IPS-18a (cell line): ENCODE measurements around the gene CHI3L1.

Experiments
- H3K27ac ChIP-seq: one replicate; pipeline ENCODE4 v1.5.1; 2013; ENCODE audit warnings: low read length
- H3K27me3 ChIP-seq: one replicate; pipeline ENCODE4 v1.6.1; 2013; ENCODE audit warnings: mild to moderate bottlenecking, low read length; ENCODE audit not compliant: control insufficient read depth, insufficient read depth
- H3K36me3 ChIP-seq: one replicate; pipeline ENCODE4 v1.6.1; 2013; ENCODE audit warnings: low read depth, low read length; ENCODE audit not compliant: control insufficient read depth
- H3K4me1 ChIP-seq: one replicate; pipeline ENCODE4 v1.6.1; 2013; ENCODE audit warnings: low read depth, low read length; ENCODE audit not compliant: control insufficient read depth
- H3K4me3 ChIP-seq: one replicate; pipeline ENCODE4 v1.5.1; 2013; ENCODE audit warnings: low read length
- H3K9ac ChIP-seq: one replicate; pipeline ENCODE4 v1.6.1; 2013; ENCODE audit warnings: mild to moderate bottlenecking, low read length, moderate library complexity
- H3K9me3 ChIP-seq: one replicate; pipeline ENCODE4 v1.6.1; 2013; ENCODE audit warnings: low read depth, low read length; ENCODE audit not compliant: control insufficient read depth

Gene CHI3L1

DNA sequence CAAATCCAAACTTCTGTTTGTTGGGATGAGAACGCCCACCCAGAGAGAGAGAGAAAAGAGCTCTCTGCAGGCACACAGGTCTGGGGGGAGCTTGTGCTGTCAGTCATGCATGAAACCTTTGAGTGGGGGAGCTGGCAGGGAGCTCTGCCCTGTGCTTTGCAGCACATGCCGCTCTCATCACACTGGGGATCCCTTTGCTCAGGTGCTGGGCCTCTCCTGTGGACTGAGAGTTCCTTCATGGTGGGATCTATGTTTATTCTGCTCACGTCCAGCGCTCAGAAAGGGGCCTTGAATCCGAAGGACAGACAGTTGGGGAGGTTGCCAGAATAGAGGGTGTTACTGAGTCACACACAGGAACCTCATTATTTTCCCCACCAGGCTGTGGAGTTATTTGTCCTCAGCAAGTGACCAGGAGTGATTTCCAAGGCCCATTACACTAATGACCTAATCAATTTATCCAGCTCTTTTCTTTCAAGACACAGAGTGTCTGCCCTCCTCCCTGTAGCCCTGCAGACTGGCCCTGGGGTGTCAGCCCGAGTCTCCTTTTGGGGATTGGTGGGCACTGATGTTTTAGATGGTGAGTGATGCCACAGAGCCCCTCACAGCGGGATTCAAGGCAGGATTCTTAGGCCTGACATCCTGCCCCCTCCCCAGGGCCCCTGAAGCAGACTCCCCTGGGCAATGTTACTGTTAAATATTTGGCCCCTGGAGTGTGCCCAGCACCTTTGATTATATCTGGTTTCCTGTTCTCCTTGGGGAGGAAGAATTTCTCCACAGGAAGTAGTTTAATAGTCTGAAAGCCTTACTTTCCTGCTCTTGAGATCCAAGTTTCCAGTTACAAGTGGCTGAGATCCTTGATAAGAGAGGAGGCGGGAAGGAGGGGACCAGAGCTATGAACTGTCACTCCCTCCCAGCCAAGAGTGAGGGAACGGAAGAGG lies 33.2 kb downstream of the CHI3L1 start:
- Histone ChIP-seq H3K9ac (no peak overlapping the region), H3K4me1 (peaks cover 33% of the 10 kb centered on the region), H3K4me3 (no peak overlapping the region), H3K36me3 (no peaks in the 10 kb centered on the region), H3K27me3 (no peaks in the 10 kb centered on the region), H3K9me3 (no peaks in the 10 kb centered on the region), H3K27ac (no peak overlapping the region)

GRCh38 chr1:203152158-203153034 lies 34.1 kb downstream of the CHI3L1 start:
- H3K9me3 ChIP-seq = no peaks in the 10 kb centered on the region
- H3K36me3 ChIP-seq = no peaks in the 10 kb centered on the region
- H3K27ac ChIP-seq = no peak overlapping the region
- no peaks in the 10 kb centered on the region for H3K27me3 ChIP-seq
- peaks cover 42% of the 10 kb centered on the region for H3K4me1 ChIP-seq
- no peak overlapping the region for H3K9ac ChIP-seq
- no peak overlapping the region for H3K4me3 ChIP-seq

DNA sequence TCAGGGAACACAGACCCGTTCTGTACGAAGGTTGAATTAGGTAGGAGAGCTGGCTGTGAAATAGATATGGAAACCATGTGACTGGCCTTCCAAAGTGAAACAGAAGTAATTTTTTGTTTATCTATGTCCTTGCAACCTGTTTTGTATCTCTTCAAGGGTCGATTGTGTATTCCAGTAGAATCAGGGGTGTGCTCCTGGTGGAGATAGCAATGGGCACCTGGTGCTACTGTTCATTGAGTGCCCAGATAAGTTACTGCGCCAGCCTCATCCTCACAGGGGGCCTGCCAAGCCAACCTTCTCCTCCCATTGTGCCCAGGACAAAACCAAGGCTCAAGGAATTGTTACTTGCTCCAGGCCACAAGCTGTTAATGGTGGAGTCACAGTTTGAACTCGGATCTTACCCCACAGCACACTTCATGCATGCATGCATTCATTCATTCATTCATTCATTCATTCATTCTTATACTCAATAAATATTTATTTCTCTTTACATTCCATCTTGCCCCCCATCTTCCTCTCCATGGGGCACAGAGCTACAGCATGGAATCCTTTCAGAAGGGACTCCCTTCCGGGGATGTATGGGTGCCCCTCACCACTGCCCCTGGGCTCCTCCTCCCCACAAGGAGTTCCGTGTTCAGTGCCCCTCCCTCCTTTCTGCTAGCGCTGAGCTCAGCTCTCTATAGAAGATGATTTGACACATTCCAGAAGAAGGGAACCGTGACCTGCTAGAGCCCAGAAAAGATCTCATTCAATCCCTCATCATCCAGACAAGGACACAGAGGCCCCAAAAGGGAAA lies 34.9 kb downstream of the CHI3L1 start:
- Histone ChIP-seq H3K9ac (no peak overlapping the region), H3K4me3 (no peak overlapping the region), H3K27me3 (no peaks in the 10 kb centered on the region), H3K9me3 (no peaks in the 10 kb centered on the region), H3K4me1 (peaks cover 50% of the 10 kb centered on the region), H3K36me3 (no peaks in the 10 kb centered on the region), H3K27ac (no peak overlapping the region)

GRCh38 chr1:203150511-203151297 lies 35.8 kb downstream of the CHI3L1 start:
- H3K4me3 ChIP-seq = no peak overlapping the region
- H3K27ac ChIP-seq = no peak overlapping the region
- no peaks in the 10 kb centered on the region for H3K27me3 ChIP-seq
- H3K36me3 ChIP-seq = no peaks in the 10 kb centered on the region
- no peaks in the 10 kb centered on the region for H3K9me3 ChIP-seq
- no peak overlapping the region for H3K9ac ChIP-seq
- H3K4me1 ChIP-seq = peaks cover 51% of the 10 kb centered on the region

DNA sequence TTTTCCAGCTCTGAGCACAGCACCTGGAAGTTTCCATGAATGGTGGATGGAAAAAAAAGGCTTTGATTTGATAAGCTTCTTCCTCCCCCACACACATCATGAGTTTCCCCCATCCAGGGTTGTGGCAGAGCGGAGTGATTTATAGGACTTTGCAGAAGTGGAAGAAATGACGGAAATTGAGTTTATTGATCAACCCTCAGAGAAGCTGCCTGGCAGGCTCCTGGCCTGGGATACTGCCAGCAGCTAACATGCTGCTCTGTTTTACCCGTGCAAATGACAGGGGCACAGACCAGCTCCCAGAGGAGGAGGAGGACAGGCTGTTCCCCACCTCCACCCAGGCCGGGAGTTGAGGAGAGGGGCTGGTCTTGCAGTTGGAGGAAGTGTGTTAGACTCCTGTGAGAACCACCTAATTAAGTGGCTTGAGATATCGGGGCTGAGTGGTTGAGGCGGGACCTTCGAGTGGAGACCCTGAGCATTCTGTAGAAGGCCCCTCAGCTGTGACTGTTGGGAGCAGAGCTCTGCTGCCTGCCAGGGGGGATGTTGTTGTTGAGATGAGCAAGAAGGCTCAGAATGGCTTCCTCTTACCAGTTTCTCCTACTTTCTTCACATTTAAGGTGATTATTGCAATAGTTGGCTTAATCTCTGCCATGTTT lies 37.2 kb downstream of the CHI3L1 start:
- Histone ChIP-seq H3K9me3 (no peaks in the 10 kb centered on the region), H3K4me1 (peaks cover 44% of the 10 kb centered on the region), H3K4me3 (no peak overlapping the region), H3K36me3 (no peaks in the 10 kb centered on the region), H3K9ac (no peak overlapping the region), H3K27ac (no peak overlapping the region), H3K27me3 (no peaks in the 10 kb centered on the region)

GRCh38 chr1:203148579-203148978 lies 37.9 kb downstream of the CHI3L1 start:
- no peaks in the 10 kb centered on the region for H3K9me3 ChIP-seq
- H3K36me3 ChIP-seq = no peaks in the 10 kb centered on the region
- no peaks in the 10 kb centered on the region for H3K27me3 ChIP-seq
- no peak overlapping the region for H3K27ac ChIP-seq
- no peak overlapping the region for H3K4me3 ChIP-seq
- peaks cover 37% of the 10 kb centered on the region for H3K4me1 ChIP-seq
- no peak overlapping the region for H3K9ac ChIP-seq

DNA sequence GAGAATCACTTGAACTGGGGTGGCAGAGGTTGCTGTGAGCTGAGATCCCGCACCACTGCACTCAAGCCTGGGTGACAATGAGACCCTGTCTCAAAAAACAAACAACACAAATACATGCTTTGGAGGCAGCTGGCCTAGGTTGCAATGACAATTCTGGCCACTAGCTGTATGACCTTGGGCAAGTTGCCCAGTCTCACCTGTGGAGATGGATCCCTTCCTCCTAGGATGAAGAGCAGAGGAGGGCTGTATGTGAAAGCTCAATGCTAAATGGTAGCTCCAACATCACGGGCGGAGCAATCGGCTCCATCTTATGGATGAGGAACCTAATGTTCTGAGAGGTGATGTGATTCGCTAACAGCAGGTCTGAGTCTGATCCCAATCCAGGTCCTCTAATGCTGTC lies 38.4 kb downstream of the CHI3L1 start:
- Histone ChIP-seq H3K4me1 (peaks cover 33% of the 10 kb centered on the region), H3K36me3 (no peaks in the 10 kb centered on the region), H3K27me3 (no peaks in the 10 kb centered on the region), H3K4me3 (no peak overlapping the region), H3K9me3 (no peaks in the 10 kb centered on the region), H3K9ac (no peak overlapping the region), H3K27ac (no peak overlapping the region)

DNA sequence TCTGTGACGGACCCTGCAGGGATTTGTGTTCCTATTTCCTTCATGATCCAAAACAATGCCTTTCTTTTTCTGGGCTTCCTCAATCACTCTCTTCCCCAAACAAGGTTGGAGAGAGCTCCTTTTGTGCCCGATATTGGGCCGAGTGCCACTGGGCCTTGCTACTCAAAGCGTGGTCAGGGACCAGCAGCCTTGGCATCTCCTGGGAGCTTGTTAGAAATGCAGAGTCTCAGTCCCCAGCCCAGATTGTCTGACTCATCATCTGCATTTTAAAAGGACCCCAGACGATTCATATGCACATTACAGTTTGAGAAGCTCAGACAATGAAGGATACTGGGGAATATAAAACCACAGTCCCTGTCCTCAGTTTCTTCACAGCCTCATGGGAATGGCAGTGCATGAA lies 39.1 kb downstream of the CHI3L1 start:
- Histone ChIP-seq H3K9ac (no peak overlapping the region), H3K36me3 (no peaks in the 10 kb centered on the region), H3K4me1 (peaks cover 25% of the 10 kb centered on the region), H3K27ac (no peak overlapping the region), H3K4me3 (no peak overlapping the region), H3K27me3 (no peaks in the 10 kb centered on the region), H3K9me3 (no peaks in the 10 kb centered on the region)

- Histone ChIP-seq H3K9me3 (no peaks in the 10 kb centered on the region), H3K9ac (no peak overlapping the region), H3K27me3 (no peaks in the 10 kb centered on the region), H3K4me3 (no peak overlapping the region), H3K27ac (no peak overlapping the region), H3K4me1 (peaks cover 24% of the 10 kb centered on the region), H3K36me3 (no peaks in the 10 kb centered on the region)
Observed at GRCh38 chr1:203146537-203146936, 40.0 kb downstream of the CHI3L1 start.

DNA sequence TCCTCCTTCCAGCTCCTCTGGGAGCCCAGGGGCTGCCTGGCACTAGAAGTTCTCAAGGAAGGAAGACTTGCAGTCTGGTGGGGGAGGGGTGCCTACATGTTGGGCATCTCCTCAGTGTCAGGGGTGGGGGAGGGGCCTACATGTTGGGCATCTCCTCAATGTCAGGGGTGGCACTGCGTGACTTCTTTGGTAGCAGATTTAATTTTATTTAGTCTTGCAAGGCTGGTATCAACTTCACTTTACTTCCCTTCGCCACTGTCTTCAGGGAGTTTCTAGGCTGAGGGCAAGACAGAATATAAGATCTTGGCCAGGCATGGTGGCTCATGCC lies 40.5 kb downstream of the CHI3L1 start:
- Histone ChIP-seq H3K9ac (no peak overlapping the region), H3K9me3 (no peaks in the 10 kb centered on the region)

More for the DNA sequence above, 40.5 kb downstream of the CHI3L1 start:
- H3K27ac ChIP-seq = no peak overlapping the region
- peaks cover 20% of the 10 kb centered on the region for H3K4me1 ChIP-seq
- H3K4me3 ChIP-seq = no peak overlapping the region
- no peaks in the 10 kb centered on the region for H3K36me3 ChIP-seq
- no peaks in the 10 kb centered on the region for H3K27me3 ChIP-seq
